Activated naive CD8-positive, alpha-beta T cell treated with anti-CD3 and anti-CD28 coated beads, Interleukin-2, amount 50 U/mL, for 24 hours (primary cell): Measurements from ENCODE around the gene ANKFN1.

Experiments used
- ATAC-seq: fragments of 150-1000 bp; cut with Tn5 transposase; one replicate; pipeline ENCODE4 v1.10.0; 2021
- DNase-seq: peaks from one replicate; pipeline ENCODE4 v3.0.0; 2021
- H3K27ac Mint-ChIP-seq: one replicate; pipeline ENCODE4 v1.8.0; 2021; ENCODE audit warnings: mild to moderate bottlenecking, mixed read lengths
- H3K27me3 Mint-ChIP-seq: one replicate; pipeline ENCODE4 v1.8.0; 2021; ENCODE audit warnings: mixed read lengths
- H3K36me3 Mint-ChIP-seq: one replicate; pipeline ENCODE4 v1.8.0; 2021; ENCODE audit warnings: low read depth, mixed read lengths
- H3K4me1 Mint-ChIP-seq: one replicate; pipeline ENCODE4 v1.8.0; 2021; ENCODE audit warnings: mixed read lengths
- H3K4me3 Mint-ChIP-seq: one replicate; pipeline ENCODE4 v1.8.0; 2021; ENCODE audit warnings: mild to moderate bottlenecking, moderate library complexity, mixed read lengths
- H3K9me3 Mint-ChIP-seq: one replicate; pipeline ENCODE4 v1.8.0; 2021; ENCODE audit warnings: mixed read lengths

The ANKFN1 gene

GRCh38 chr17:56130026-56130425 lies 23.2 kb upstream of the ANKFN1 start:
- Mint-ChIP-seq H3K9me3 (no peaks in the 10 kb centered on the region), H3K4me1 (no peaks in the 10 kb centered on the region), H3K36me3 (no peaks in the 10 kb centered on the region), H3K27ac (no peak overlapping the region), H3K4me3 (no peak overlapping the region), H3K27me3 (no peaks in the 10 kb centered on the region)
- ATAC-seq: no peak
- DNase-seq: no peak

- H3K4me1 Mint-ChIP-seq: no peaks in the 10 kb centered on the region
- no peaks in the 10 kb centered on the region for H3K36me3 Mint-ChIP-seq
- DNase-seq: no peak
- H3K27me3 Mint-ChIP-seq: no peaks in the 10 kb centered on the region
- no peak overlapping the region for H3K4me3 Mint-ChIP-seq
- H3K27ac Mint-ChIP-seq: no peak overlapping the region
- H3K9me3 Mint-ChIP-seq: no peaks in the 10 kb centered on the region
- ATAC-seq: no peak
Measured at GRCh38 chr17:56130631-56131030, 22.6 kb upstream of the ANKFN1 start.

- no peaks in the 10 kb centered on the region for H3K27me3 Mint-ChIP-seq
- no peaks in the 10 kb centered on the region for H3K9me3 Mint-ChIP-seq
- ATAC-seq: no peak
- no peaks in the 10 kb centered on the region for H3K4me1 Mint-ChIP-seq
- H3K36me3 Mint-ChIP-seq: no peaks in the 10 kb centered on the region
- DNase-seq: no peak
- H3K27ac Mint-ChIP-seq: no peak overlapping the region
- no peak overlapping the region for H3K4me3 Mint-ChIP-seq
Measured at GRCh38 chr17:56131431-56131830, 21.8 kb upstream of the ANKFN1 start.

- no peak for ATAC-seq
- no peaks in the 10 kb centered on the region for H3K36me3 Mint-ChIP-seq
- no peak overlapping the region for H3K4me3 Mint-ChIP-seq
- H3K27me3 Mint-ChIP-seq: no peaks in the 10 kb centered on the region
- no peak for DNase-seq
- H3K4me1 Mint-ChIP-seq: no peaks in the 10 kb centered on the region
- H3K27ac Mint-ChIP-seq: no peak overlapping the region
- H3K9me3 Mint-ChIP-seq: no peaks in the 10 kb centered on the region
Measured at GRCh38 chr17:56136301-56136700, 17.0 kb upstream of the ANKFN1 start.

GRCh38 chr17:56141046-56141839 lies 12.0 kb upstream of the ANKFN1 start:
- peaks cover 4% of the 10 kb centered on the region for H3K27me3 Mint-ChIP-seq
- no peaks in the 10 kb centered on the region for H3K9me3 Mint-ChIP-seq
- ATAC-seq: no peak
- no peaks in the 10 kb centered on the region for H3K36me3 Mint-ChIP-seq
- no peak for DNase-seq
- H3K4me1 Mint-ChIP-seq: no peaks in the 10 kb centered on the region
- no peak overlapping the region for H3K27ac Mint-ChIP-seq
- H3K4me3 Mint-ChIP-seq: no peak overlapping the region

- Mint-ChIP-seq H3K9me3 (no peaks in the 10 kb centered on the region), H3K4me3 (no peak overlapping the region), H3K27ac (no peak overlapping the region), H3K27me3 (peaks cover 4% of the 10 kb centered on the region), H3K36me3 (no peaks in the 10 kb centered on the region), H3K4me1 (no peaks in the 10 kb centered on the region)
- no peak for DNase-seq
- ATAC-seq: no peak
Measured at GRCh38 chr17:56142325-56142724, 10.9 kb upstream of the ANKFN1 start.

GRCh38 chr17:56142781-56143180 lies 10.5 kb upstream of the ANKFN1 start:
- Mint-ChIP-seq H3K4me1 (no peaks in the 10 kb centered on the region), H3K36me3 (no peaks in the 10 kb centered on the region), H3K27ac (no peak overlapping the region), H3K9me3 (no peaks in the 10 kb centered on the region), H3K4me3 (no peak overlapping the region), H3K27me3 (peaks cover 4% of the 10 kb centered on the region)
- DNase-seq (no peak), ATAC-seq (no peak)

GRCh38 chr17:56144223-56144622 lies 9.1 kb upstream of the ANKFN1 start:
- ATAC-seq (no peak), DNase-seq (no peak)
- Mint-ChIP-seq H3K9me3 (no peaks in the 10 kb centered on the region), H3K27me3 (peaks cover 4% of the 10 kb centered on the region), H3K36me3 (no peaks in the 10 kb centered on the region), H3K4me3 (no peak overlapping the region), H3K27ac (no peak overlapping the region), H3K4me1 (no peaks in the 10 kb centered on the region)

GRCh38 chr17:56146534-56146933 lies 6.7 kb upstream of the ANKFN1 start:
- H3K27me3 Mint-ChIP-seq: peaks cover 4% of the 10 kb centered on the region
- no peak overlapping the region for H3K27ac Mint-ChIP-seq
- H3K9me3 Mint-ChIP-seq: no peaks in the 10 kb centered on the region
- no peak for ATAC-seq
- no peak overlapping the region for H3K4me3 Mint-ChIP-seq
- H3K4me1 Mint-ChIP-seq: no peaks in the 10 kb centered on the region
- DNase-seq: no peak
- H3K36me3 Mint-ChIP-seq: no peaks in the 10 kb centered on the region

GRCh38 chr17:56148333-56148732 lies 4.9 kb upstream of the ANKFN1 start:
- no peak for ATAC-seq

GRCh38 chr17:56149266-56150036 lies 3.8 kb upstream of the ANKFN1 start:
- H3K4me1 Mint-ChIP-seq: no peaks in the 10 kb centered on the region
- H3K4me3 Mint-ChIP-seq: no peak overlapping the region
- H3K27me3 Mint-ChIP-seq: peaks cover 1% of the 10 kb centered on the region
- ATAC-seq: no peak
- DNase-seq: no peak
- no peaks in the 10 kb centered on the region for H3K36me3 Mint-ChIP-seq
- no peaks in the 10 kb centered on the region for H3K9me3 Mint-ChIP-seq
- H3K27ac Mint-ChIP-seq: no peak overlapping the region

More at GRCh38 chr17:56148333-56148732, 4.9 kb upstream of the ANKFN1 start:
- H3K36me3 Mint-ChIP-seq: no peaks in the 10 kb centered on the region
- peaks cover 3% of the 10 kb centered on the region for H3K27me3 Mint-ChIP-seq
- H3K4me3 Mint-ChIP-seq: no peak overlapping the region
- no peak for DNase-seq
- H3K4me1 Mint-ChIP-seq: no peaks in the 10 kb centered on the region
- no peak overlapping the region for H3K27ac Mint-ChIP-seq
- no peaks in the 10 kb centered on the region for H3K9me3 Mint-ChIP-seq

GRCh38 chr17:56150649-56151048 lies 2.6 kb upstream of the ANKFN1 start:
- Mint-ChIP-seq H3K27me3 (peaks cover 1% of the 10 kb centered on the region), H3K27ac (no peak overlapping the region), H3K9me3 (no peaks in the 10 kb centered on the region), H3K4me3 (no peak overlapping the region), H3K4me1 (no peaks in the 10 kb centered on the region), H3K36me3 (no peaks in the 10 kb centered on the region)
- no peak for DNase-seq
- no peak for ATAC-seq

GRCh38 chr17:56157845-56158244 lies 4.6 kb downstream of the ANKFN1 start:
- no peak overlapping the region for H3K4me3 Mint-ChIP-seq
- no peak overlapping the region for H3K27ac Mint-ChIP-seq
- H3K9me3 Mint-ChIP-seq: no peaks in the 10 kb centered on the region
- H3K27me3 Mint-ChIP-seq: peaks cover 3% of the 10 kb centered on the region
- H3K36me3 Mint-ChIP-seq: no peaks in the 10 kb centered on the region
- no peaks in the 10 kb centered on the region for H3K4me1 Mint-ChIP-seq
- DNase-seq: no peak
- no peak for ATAC-seq

GRCh38 chr17:56158344-56158743 lies 5.1 kb downstream of the ANKFN1 start:
- no peaks in the 10 kb centered on the region for H3K4me1 Mint-ChIP-seq
- no peak for DNase-seq
- H3K27me3 Mint-ChIP-seq: peaks cover 2% of the 10 kb centered on the region
- no peak overlapping the region for H3K27ac Mint-ChIP-seq
- no peaks in the 10 kb centered on the region for H3K36me3 Mint-ChIP-seq
- H3K9me3 Mint-ChIP-seq: no peaks in the 10 kb centered on the region
- no peak for ATAC-seq
- no peak overlapping the region for H3K4me3 Mint-ChIP-seq
